ENCODE data around the gene SYT9.
"Not testable (repeated sequence)": the region's sequence is repeated elsewhere in the genome, so short reads cannot be mapped to it uniquely, and the experiment has no call there.

The SYT9 gene

DNA sequence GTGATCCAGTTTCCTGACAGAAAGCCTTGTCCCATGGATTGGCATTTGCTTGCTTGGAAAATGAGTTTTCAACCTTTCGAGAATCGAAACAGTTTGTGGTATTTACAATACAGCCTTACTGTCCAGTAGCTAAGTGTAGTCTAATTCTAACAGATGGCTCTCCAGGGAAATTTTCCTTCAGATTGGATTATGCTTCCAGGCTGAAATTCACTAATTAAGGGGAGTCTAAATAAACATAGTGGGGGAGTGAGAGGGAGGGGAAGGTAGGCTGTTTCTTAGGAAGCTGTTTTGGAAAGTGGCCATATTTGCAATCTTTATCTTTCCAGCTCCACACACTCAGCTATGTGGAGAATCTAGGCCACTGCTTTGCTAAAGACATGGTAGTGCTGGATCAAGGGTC lies 81.3 kb downstream of the SYT9 start:
- DNase-seq (ENCODE audit: low read depth in 3 of 3, low spot score in 1 of 3): no peak

DNA sequence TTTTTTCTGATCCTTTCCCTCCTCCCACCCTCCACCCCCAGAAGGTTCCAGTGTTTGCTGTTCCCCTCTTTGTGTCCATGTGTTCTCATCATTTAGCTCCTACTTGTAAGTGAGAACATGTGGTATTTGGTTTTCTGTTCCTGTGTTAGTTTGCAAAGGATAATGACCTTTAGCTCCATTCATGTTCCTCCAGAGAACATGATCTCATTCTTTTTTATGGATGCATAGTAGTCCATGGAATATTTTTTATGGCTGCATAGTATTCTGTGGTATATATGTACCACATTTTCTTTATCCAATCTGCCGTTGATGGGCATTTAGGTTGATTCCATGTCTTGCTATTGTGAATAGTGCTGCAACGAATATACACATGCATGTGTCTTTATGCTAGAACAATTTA lies 83.7 kb downstream of the SYT9 start:
- DNase-seq (ENCODE audit: low read depth in 3 of 3, low spot score in 1 of 3): not testable (repeated sequence)

GRCh38 chr11:7341551-7341950 lies 89.8 kb downstream of the SYT9 start:
- no peak for DNase-seq (ENCODE audit: low read depth in 3 of 3, low spot score in 1 of 3)

DNA sequence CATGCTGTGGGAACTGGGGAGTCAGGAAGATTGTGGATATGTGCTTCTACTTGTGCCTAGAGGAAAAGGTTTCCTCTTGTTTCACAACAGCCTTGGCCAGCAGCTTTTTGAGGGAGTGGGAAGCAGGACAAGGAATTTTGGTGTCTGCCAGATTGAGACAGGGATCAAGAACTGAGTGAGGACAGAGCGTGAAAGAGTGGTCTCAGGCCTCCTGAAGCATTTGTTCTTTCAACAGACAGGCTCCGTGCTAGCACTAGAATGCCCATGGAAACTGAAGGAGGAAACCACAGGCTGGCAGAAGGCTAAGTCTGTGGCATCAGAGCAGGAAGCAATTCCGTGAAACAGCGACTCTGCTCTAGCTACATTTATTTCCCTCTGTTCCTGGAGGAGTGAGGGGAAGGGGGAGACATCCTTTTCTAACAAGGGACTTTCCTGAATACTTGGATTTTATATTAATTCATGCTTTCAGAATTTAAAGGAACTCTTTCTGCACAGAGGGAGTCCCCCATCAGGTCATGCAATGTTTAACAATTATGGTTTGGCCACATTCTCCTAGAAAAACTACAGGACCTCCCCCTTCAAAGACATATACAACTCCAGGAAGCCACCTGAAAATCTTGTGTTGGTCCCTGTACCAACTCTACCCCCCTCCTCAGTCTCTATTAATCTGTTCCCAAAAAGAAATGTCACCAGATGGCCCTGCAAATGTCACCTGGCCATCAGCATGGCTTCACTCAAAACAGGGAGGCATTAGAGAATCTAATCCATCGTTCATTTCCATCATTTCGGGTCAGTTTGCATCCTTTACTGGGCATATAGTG lies 96.1 kb downstream of the SYT9 start:
- DNase-seq (ENCODE audit: low read depth in 3 of 3, low spot score in 1 of 3): no peak

DNA sequence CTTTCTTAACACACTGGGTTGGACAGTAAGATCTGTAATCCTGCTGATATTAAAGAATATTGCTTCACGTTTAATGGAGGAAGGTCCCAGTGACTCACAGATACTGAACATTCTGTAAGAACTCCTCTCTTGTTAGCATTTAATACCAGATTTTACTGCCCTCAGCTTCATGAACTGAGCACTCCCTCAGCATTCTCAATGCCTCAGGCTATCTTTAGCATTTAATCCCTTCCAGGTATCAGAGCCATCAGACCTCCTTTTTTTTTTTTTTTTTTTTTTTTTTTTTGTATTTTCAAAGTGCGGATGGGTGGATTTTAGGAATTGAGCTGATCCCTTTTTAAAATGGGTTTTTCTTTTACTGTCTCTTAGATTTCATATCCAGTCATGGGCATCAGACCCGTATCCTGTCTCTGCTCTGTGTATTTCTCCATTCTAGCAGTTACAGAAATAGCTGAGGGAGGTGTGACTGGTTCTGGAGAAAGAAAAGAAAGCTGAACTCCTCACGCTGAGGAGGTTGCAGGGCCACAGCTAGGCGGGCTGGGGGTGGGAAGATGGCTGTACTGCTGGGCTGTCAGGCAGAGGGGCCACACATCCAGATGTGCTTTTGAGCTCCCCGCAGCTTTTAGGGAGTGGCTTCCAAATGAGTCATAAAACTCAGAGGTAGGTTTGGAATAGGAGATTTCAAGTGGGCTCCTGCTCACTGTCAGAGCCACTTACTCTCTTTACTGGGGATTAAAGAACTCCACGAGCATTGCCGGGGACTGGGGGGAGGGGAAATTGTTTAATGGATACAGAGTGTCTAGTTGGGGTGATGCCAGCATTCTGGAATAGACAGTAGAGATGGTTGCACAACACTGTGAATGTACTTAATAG lies 97.0 kb downstream of the SYT9 start:
- DNase-seq (ENCODE audit: low read depth in 3 of 3, low spot score in 1 of 3): no peak

DNA sequence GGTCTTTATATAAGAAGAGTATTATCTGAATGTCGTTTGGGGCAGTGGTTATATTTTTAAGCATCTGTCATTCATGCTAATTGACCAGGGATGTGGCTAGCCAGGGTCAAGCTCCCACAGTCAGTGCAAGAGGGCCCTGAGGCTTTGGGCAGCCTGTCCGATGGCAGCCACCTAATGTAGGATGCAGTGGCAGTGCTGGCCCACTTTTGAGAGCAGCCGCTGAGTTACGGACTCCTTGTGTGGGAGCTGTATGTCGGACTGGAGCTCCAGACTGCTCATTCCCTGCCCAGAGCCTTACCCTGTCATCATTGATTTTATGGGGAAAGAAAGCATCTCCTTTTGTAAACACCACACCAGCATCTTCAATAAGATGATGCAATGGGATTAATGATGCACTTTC lies 99.5 kb downstream of the SYT9 start:
- DNase-seq (ENCODE audit: low read depth in 3 of 3, low spot score in 1 of 3): no peak

GRCh38 chr11:7353100-7353499 lies 101.4 kb downstream of the SYT9 start:
- no peak for DNase-seq (ENCODE audit: low read depth in 3 of 3, low spot score in 1 of 3)

DNA sequence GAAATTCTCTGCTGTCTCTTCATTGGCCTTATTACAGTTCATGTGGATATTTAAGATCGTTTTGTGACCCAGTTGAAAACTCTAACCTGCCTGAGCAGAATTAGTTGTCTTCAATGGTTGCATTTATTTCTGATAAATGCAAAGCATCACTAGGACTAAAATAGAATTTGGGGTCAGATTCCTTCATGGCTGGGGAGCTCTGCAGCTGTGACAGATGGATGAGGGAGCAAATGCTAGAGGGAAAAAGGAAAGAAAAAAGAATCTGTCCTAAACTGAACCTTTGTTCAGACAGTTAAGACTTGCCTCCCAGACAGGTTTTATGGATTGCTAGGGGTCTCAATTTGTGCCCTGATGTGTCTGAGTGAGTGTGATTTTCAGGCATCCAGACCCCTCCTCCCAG lies 113.0 kb downstream of the SYT9 start:
- no peak for DNase-seq (ENCODE audit: low read depth in 3 of 3, low spot score in 1 of 3)

DNA sequence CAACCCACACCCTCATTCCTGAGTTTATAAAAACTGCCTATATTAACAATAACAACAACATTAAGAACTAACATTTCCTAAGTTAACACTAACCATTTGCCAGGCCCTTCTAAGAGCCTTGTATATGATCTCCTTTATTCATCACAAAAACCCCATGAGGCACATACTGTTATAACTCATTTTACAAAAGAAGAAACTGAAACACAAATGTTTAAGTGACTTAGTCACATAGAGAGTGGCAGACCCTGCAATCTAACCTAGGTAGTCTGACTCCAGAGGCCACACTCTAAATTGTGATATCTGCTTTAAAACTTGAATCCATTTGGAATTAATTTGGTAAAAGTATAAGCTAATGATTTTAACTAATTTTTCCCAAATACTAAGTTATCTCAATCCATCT lies 116.1 kb downstream of the SYT9 start:
- DNase-seq (ENCODE audit: low read depth in 3 of 3, low spot score in 1 of 3): no peak

- DNase-seq (ENCODE audit: low read depth in 3 of 3, low spot score in 1 of 3): no peak
These were observed 124.7 kb downstream of the SYT9 start for GRCh38 chr11:7376386-7376785.

- no peak for DNase-seq (ENCODE audit: low read depth in 3 of 3, low spot score in 1 of 3)
These were observed 130.2 kb downstream of the SYT9 start for GRCh38 chr11:7381937-7382336.

- no peak for DNase-seq (ENCODE audit: low read depth in 3 of 3, low spot score in 1 of 3)
These were observed 131.7 kb downstream of the SYT9 start for GRCh38 chr11:7383406-7383805.

DNA sequence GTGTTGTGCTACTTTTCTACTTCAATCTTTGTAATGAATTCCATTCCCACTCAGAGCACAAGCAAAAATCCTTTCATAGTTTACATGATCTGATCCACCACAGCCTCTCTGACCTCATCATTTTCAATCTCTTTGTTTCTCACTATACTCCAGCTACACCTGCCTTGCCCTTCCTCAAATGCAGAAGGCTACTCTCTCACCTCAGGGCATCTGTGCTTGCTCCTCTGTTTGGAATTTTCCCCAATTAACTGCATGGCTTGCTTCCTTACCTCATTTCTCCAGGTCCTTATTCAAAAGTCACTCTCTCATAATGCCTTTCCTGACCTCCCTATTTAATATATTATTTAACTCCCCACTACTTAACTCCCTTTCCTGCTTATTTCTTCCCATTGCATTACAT lies 133.0 kb downstream of the SYT9 start:
- no peak for DNase-seq (ENCODE audit: low read depth in 3 of 3, low spot score in 1 of 3)

DNA sequence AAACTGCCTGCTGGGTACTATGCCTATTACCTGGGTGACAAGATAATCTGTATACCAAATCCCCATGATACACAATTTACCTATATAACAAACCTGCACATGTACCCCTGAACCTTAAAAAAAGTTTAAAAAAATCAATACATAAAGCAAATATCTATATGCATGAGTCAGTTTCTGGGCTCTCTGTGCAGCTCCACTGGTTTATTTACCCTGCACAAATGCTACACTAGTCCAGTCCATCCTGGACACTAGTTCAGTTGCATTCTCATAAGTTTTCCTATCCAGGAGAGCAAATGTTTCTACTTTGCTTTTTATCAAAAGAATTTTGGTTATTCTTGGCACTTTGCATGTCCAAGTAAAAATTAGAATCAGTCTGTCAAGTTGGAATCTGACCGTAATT lies 133.8 kb downstream of the SYT9 start:
- no peak for DNase-seq (ENCODE audit: low read depth in 3 of 3, low spot score in 1 of 3)

- DNase-seq (ENCODE audit: low read depth in 3 of 3, low spot score in 1 of 3): no peak
These were observed 162.5 kb downstream of the SYT9 start for GRCh38 chr11:7413961-7414915.

- DNase-seq (ENCODE audit: low read depth in 3 of 3, low spot score in 1 of 3): no peak
These were observed 163.5 kb downstream of the SYT9 start for GRCh38 chr11:7414973-7415817.

DNA sequence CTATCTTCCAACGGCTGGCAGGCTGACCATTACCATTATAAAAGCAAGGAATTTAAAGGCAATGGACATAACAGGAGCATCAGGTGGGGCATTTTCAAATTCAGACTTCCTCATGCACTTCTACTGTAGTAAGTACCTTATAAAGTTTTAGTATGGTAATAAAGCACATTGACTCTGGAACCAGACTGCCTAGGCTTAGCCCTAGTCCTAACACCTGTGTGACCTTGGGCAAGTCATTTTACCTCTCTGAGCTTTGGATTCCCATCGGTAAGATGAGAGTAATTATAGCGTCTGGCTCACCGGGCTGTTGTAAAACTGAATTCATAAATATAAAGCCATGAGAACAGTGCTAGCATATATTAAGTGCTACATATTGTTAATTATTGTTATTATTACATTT lies 164.4 kb downstream of the SYT9 start:
- DNase-seq (ENCODE audit: low read depth in 3 of 3, low spot score in 1 of 3): no peak

DNA sequence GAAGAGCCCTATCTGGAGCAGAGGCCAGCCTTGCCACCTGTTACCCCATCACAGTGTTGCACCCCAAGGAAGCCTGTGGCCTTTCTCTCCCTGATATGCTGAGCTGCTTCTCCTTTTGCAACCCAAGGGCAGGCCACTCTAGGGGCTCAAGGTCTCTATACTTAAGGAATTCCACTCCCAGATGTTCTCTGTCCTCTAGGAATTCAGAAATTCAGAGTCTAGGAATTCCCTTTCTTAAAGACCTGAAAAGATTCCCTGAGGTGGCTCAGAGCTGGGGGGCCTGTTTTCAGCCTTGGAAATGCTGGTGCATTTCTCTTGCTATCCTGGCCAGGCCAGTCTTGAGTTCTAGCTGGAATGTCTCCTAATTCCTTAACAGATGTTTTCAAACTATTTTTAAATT lies 165.6 kb downstream of the SYT9 start:
- DNase-seq (ENCODE audit: low read depth in 3 of 3, low spot score in 1 of 3): no peak

GRCh38 chr11:7418061-7418460 lies 166.4 kb downstream of the SYT9 start:
- no peak for DNase-seq (ENCODE audit: low read depth in 3 of 3, low spot score in 1 of 3)

DNA sequence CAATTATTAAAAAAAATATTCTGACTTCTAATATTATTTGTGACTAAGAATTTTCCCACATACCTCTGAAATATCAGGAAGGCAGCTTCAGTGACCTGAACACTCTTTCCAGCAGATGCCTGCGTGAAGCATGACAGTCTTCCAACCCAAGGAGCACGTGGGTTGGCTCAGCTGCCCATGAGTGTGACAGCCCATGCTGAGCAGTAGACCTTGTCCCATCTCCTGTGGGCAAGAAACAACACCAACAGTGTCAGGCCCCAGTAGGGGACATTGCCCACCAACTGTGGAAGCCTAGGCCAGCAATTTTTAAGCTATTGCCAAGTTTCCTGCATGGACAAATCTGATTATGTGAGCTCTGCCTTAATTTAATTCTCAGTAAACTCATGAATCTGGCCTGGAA lies 167.2 kb downstream of the SYT9 start:
- no peak for DNase-seq (ENCODE audit: low read depth in 3 of 3, low spot score in 1 of 3)

Data from stimulated activated CD4-positive, alpha-beta T cell treated with anti-CD3 and anti-CD28 coated beads, TNF-alpha, amount 100 ng/mL, for 1 hour (primary cell).